IPS DF 6.9 (cell line): ENCODE results near the gene IL7R.
"Not testable (repeated sequence)": the region's sequence is repeated elsewhere in the genome, so short reads cannot be mapped to it uniquely, and the experiment has no call there.

Experiments used
- DNase-seq: peaks from one replicate; pipeline ENCODE4 v3.0.0-alpha.2; 2013; ENCODE audit warnings: low read depth, low spot score
- H3K27ac ChIP-seq: one replicate; pipeline ENCODE4 v1.5.1; 2013; ENCODE audit warnings: low read length, control low read depth
- H3K27me3 ChIP-seq: 2 replicates; pipeline ENCODE4 v1.6.1; 2013; ENCODE audit warnings: mild to moderate bottlenecking, low read length; ENCODE audit not compliant: control insufficient read depth, insufficient read depth
- H3K36me3 ChIP-seq: 2 replicates; pipeline ENCODE4 v1.6.1; 2013; ENCODE audit warnings: low read length; ENCODE audit not compliant: control insufficient read depth, insufficient read depth
- H3K4me1 ChIP-seq: 2 replicates; pipeline ENCODE4 v1.6.1; 2013; ENCODE audit warnings: low read length; ENCODE audit not compliant: control insufficient read depth, insufficient read depth
- H3K4me3 ChIP-seq: 2 replicates; pipeline ENCODE4 v1.5.1; 2013; ENCODE audit warnings: mild to moderate bottlenecking, low read length
- H3K9me3 ChIP-seq: 2 replicates; pipeline ENCODE4 v1.6.1; 2013; ENCODE audit warnings: low read length, inconsistent platforms; ENCODE audit not compliant: control insufficient read depth, insufficient read depth
- WGBS: extraction: QIAGEN DNeasy Blood & Tissue Kit; methylation state at CpG from one replicate; pipeline ENCODE4 v1.1.7; 2013; ENCODE audit warnings: mixed read lengths, missing lambda C conversion rate; ENCODE audit not compliant: insufficient read length, insufficient coverage; 5-methylcytosine and 5-hydroxymethylcytosine counted together

IL7R gene

DNA sequence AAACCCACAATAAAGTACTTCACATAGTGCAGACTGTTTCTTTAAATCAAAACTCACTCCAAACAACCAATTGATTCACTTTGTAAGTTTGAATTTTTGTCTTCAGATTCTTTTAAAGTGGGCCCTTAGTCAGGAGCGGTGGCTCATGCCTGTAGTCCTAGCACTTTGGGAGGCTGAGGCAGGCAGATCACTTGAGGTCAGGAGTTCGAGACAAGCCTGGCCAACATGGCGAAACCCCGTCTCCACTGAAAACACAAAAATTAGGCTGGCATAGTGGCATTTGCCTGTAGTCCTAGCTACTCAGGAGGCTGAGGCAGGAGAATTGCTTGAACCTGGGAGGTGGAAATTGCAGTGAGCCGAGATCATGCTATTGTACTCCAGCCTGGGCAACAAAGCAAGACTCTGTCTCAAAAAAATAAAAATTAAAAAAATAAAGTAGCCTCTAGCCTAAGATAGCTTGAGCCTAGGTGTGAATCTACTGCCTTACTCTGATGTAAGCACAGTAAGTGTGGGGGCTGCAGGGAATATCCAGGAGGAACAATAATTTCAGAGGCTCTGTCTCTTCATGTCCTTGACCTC, 416 bp upstream of the IL7R start:
- H3K36me3 ChIP-seq, H3K27me3 ChIP-seq, H3K27ac ChIP-seq, H3K4me3 ChIP-seq, H3K4me1 ChIP-seq, H3K9me3 ChIP-seq, DNase-seq: not testable (repeated sequence)
- WGBS: no CpG with 5 or more reads among the region's 5 CpGs

DNA sequence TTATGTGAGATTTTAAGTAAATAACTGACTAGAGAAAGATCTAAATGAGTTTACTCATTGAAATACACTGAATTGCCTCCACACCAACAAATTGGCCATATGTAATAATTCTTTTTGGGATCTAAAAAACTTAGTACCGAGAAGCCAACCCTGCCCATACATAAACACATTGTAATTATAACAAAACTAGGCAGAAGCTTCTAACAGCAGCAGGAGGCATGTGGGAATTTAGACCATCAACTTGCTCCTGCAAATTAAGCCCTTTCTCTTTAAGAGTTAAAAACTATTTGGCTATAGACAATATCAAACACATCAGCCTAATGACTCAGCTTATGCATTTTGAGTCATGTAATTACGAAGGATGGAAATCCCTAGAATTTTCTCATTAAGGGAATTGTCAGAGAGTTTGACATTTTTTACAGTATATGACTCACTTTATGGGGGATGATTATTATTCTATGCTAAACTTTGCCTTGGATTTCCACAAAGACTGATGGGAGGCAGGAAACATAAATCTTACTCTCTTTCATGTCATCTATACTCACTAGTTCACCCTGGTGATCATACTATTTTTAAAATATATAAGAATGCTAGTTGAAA, 1.0 kb downstream of the IL7R start:
- Histone ChIP-seq H3K9me3 (no peaks in the 10 kb centered on the region), H3K4me3 (no peak overlapping the region), H3K27me3 (no peaks in the 10 kb centered on the region), H3K36me3 (no peaks in the 10 kb centered on the region), H3K27ac (no peak overlapping the region), H3K4me1 (no peaks in the 10 kb centered on the region; the same call in 1 of the 2 replicates)
- no CpG with 5 or more reads among the region's 2 CpGs for WGBS
- no peak for DNase-seq

DNA sequence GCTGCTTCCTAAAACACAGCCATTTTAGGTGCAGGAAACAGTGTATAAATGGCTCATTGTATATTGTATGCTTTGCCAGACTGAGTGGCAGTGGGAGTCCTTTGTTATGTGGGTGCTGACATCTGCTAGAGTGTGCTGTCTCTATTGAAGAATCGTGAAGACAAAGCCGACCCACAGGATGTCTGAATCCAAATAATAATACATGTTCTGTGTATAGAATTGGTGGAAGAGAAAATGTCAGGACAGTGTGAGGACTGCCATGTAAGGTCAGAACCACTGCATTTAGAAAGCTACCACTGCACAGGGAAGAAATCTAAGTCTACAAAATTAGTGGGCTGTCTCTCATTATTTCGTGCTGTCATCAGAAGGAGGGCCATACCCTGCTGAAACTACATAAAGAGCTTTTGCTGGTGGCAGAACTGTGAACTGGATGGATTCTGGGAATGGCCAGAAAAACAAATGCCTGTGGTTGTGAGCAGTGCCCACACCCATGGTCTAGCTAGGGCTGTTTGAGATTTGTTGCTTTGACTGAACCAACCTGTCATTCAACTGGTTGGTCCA, 2.5 kb downstream of the IL7R start:
- Histone ChIP-seq H3K27me3 (no peaks in the 10 kb centered on the region), H3K4me3 (no peak overlapping the region), H3K27ac (no peak overlapping the region), H3K9me3 (no peaks in the 10 kb centered on the region), H3K4me1 (no peaks in the 10 kb centered on the region; the same call in 1 of the 2 replicates), H3K36me3 (no peaks in the 10 kb centered on the region)
- no CpG with 5 or more reads among the region's 3 CpGs for WGBS
- DNase-seq: no peak

DNA sequence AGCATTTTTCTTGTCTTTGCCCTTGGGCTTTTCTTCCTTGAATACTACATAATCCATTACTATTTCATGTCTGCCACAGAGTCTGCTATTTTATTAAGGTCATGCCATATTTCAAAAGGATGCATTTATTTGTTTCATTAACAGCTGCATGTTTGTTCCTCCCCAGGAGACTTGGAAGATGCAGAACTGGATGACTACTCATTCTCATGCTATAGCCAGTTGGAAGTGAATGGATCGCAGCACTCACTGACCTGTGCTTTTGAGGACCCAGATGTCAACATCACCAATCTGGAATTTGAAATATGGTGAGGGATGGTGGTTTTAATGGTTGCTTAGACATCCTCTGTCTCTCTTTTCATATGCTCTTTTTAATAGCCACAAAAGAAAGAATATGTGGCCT, 4.0 kb downstream of the IL7R start:
- no peaks in the 10 kb centered on the region for H3K9me3 ChIP-seq
- H3K4me1 ChIP-seq: no peaks in the 10 kb centered on the region; the same call in 1 of the 2 replicates
- H3K36me3 ChIP-seq: no peaks in the 10 kb centered on the region
- no CpG with 5 or more reads among the region's 1 CpG for WGBS
- H3K27me3 ChIP-seq: no peaks in the 10 kb centered on the region
- no peak for DNase-seq
- H3K4me3 ChIP-seq: no peak overlapping the region
- H3K27ac ChIP-seq: no peak overlapping the region

DNA sequence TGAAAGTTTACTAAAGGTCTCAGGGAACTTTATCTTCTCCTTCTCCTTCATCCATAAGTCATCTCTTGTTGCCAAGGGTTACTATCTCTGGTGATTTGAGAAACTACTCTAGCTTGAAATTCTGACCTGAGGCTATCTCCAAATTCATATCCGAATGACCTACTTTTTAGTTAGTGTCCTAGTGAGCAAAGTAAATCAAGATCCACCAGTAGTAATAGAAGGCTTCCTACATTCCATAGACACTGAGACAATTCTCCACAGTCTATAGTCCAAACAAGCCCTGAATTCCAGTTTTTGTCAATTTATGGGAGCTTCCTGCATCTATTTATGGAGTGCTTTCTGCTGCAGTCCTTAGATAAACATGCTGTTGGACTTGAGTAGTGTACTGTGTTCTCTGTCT, 5.0 kb downstream of the IL7R start:
- Histone ChIP-seq H3K4me3 (no peak overlapping the region), H3K27me3 (no peaks in the 10 kb centered on the region), H3K36me3 (no peaks in the 10 kb centered on the region), H3K9me3 (no peaks in the 10 kb centered on the region), H3K27ac (no peak overlapping the region), H3K4me1 (no peaks in the 10 kb centered on the region; the same call in 1 of the 2 replicates)
- no CpG with 5 or more reads among the region's 1 CpG for WGBS
- DNase-seq: no peak

DNA sequence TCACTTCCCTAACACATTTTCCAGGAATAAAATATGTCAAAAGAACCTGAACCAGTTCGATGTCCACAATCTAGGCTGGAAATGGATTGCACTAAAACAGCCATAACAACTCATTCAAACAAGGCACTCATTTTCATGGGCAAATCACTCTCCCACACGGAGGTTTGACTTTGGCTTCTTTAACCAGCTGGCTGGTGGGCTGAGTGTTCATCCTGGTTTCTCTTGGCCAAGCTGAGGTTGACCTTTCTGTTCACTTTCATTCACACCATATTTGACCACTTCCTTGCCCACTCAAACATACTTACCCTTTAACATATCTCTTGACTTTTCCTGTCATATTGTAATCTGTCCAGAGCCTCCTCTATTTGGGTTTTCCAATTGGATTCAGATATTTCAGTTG, 5.4 kb downstream of the IL7R start:
- Histone ChIP-seq H3K36me3 (no peaks in the 10 kb centered on the region), H3K4me3 (no peak overlapping the region), H3K9me3 (no peaks in the 10 kb centered on the region), H3K27me3 (no peaks in the 10 kb centered on the region), H3K4me1 (no peaks in the 10 kb centered on the region; the same call in 1 of the 2 replicates), H3K27ac (no peak overlapping the region)
- WGBS: no CpG with 5 or more reads among the region's 2 CpGs
- no peak for DNase-seq

DNA sequence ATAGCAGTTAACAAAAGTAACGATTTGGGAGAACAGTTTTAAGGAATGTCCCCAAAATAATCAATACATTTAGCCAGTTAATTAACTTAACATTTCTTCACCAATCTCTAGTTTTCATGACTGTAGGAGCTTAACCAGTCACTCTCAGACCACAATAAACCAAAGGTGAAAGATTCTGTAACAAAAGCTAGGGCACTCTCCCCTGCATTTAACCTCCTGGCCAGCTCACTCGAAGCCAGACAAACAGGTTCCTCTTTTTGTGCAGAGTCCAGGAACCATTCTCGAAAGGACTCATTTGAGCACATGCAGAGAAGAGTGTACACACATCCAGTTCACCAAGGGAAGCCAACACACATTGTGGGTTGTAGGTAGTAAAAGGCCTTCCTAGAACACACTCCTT, 6.5 kb downstream of the IL7R start:
- WGBS: no CpG with 5 or more reads among the region's 3 CpGs
- Histone ChIP-seq H3K4me3 (no peak overlapping the region), H3K27ac (no peak overlapping the region), H3K4me1 (no peaks in the 10 kb centered on the region; the same call in 1 of the 2 replicates), H3K9me3 (no peaks in the 10 kb centered on the region), H3K27me3 (no peaks in the 10 kb centered on the region), H3K36me3 (no peaks in the 10 kb centered on the region)
- no peak for DNase-seq

DNA sequence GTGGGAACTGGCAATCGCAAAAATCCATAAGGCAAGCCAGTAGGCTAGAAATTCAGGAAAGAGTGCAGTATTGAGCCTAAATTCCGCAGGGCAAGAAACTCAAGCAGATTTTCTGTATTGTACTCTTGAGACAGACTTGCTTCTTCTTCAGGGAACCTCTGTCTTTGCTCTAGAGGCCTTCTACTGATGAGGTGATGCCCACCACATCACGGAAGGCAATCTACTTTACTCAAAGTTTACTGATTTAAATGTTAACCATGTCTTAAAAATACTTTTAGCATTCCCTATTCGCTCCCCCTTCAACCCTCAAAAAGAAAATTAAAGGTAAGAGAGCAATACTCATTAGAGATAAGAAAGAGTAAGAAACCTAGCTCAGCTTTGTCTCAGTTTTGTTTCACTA, 11.3 kb downstream of the IL7R start:
- Histone ChIP-seq H3K4me3 (no peak overlapping the region), H3K4me1 (no peaks in the 10 kb centered on the region), H3K27ac (no peak overlapping the region), H3K27me3 (no peaks in the 10 kb centered on the region), H3K9me3 (no peaks in the 10 kb centered on the region), H3K36me3 (no peaks in the 10 kb centered on the region)
- no peak for DNase-seq
- no CpG with 5 or more reads among the region's 4 CpGs for WGBS

DNA sequence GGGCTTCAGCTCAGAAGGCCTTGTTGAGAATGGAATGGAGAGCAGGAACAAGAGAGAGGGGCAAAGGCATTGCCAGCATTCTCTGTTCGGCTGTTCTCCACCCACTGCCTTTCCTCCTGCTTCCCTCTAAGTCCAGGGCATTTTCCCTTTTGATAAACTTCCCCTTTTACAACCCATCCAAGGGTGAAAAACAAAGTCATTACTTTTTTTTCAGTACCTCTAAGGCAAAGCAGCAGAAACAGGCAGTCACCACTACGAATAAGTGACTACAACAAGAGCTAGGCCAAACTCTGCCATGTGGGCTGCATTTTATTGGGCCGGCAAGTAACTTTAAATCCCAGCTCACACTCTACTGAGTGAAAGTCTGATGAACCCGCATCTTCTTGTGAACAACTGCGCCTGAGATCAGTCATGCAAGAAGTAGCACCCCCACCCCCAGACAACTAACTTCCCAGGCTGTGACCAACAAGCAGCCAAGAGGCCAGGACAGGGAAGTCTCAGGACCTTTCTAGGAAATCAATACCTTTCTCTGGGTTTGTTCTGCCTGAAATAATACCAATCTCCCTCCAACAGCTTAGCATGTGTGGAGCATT, 13.1 kb downstream of the IL7R start:
- DNase-seq: no peak
- H3K27me3 ChIP-seq: no peaks in the 10 kb centered on the region
- no CpG with 5 or more reads among the region's 5 CpGs for WGBS
- H3K36me3 ChIP-seq: no peaks in the 10 kb centered on the region
- no peak overlapping the region for H3K4me3 ChIP-seq
- H3K9me3 ChIP-seq: no peaks in the 10 kb centered on the region
- no peak overlapping the region for H3K27ac ChIP-seq
- H3K4me1 ChIP-seq: no peaks in the 10 kb centered on the region

DNA sequence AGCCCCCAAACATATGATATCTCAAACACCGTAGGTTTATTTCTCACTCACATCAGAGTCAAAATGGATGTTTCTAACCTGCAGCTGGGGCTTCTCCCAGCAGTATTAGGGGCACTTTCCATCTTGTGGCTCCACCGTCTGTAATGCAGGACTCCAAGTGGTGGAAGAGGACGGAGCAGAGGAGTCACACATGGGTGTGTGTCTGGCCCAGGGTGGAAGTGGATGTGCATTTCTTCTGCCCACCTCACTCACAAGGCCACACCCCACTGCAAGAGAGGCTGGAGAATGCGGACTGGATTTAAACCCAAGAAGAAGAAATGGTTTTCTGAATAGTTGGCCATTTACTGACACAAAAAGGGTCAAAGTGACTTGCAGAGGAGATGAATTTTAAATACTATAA, 13.9 kb downstream of the IL7R start:
- no peaks in the 10 kb centered on the region for H3K9me3 ChIP-seq
- no CpG with 5 or more reads among the region's 4 CpGs for WGBS
- H3K4me1 ChIP-seq: no peaks in the 10 kb centered on the region
- H3K27ac ChIP-seq: no peak overlapping the region
- no peak overlapping the region for H3K4me3 ChIP-seq
- H3K36me3 ChIP-seq: no peaks in the 10 kb centered on the region
- DNase-seq: no peak
- H3K27me3 ChIP-seq: no peaks in the 10 kb centered on the region
